IMR-90 (cell line): Measurements from ENCODE around the gene FBXW10B. TPM values are rescaled to one million over a fixed set of nuclear protein-coding genes. Genes with fewer than 3 reads are reported as not detected.
A peak's percentile ranks its signal among the peaks of the same experiment; 100 is the strongest.
"Not testable (repeated sequence)": the region's sequence is repeated elsewhere in the genome, so short reads cannot be mapped to it uniquely, and the experiment has no call there.

Experiments used
- ATAC-seq: fragments of 200-7000 bp; cut with Tn5 transposase; 2 replicates; pipeline ENCODE4 v1.9.1; 2020; ENCODE audit warnings: low read depth, mild to moderate bottlenecking, moderate library complexity
- BruUV-seq: library from RNA; stranded (reverse); fragments of 400-500 nt; replicated peaks from 2 replicates; lab custom pipeline; 2021; lab: Mats Ljungman, UMichigan
- CTCF ChIA-PET: fragments of 300-600 bp; formaldehyde crosslinking; extraction: SDS; loops from one replicate; lab custom pipeline; 2021; ENCODE audit warnings: antibody characterized with exemption; lab: Yijun Ruan, JAX
- POLR2A ChIA-PET: fragments of 300-600 bp; sonication (Branson Sonifier 250); formaldehyde crosslinking; loops from one replicate; lab custom pipeline; 2022; ENCODE audit warnings: antibody characterized with exemption; ENCODE audit not compliant: unreplicated experiment; lab: Charles Lee
- DNase-seq: peaks from one replicate; pipeline ENCODE4 v3.0.0; 2013
- H2AFZ ChIP-seq: replicated peaks from 2 replicates; pipeline ENCODE3; 2013; ENCODE audit warnings: low read length, mild to moderate bottlenecking; ENCODE audit not compliant: poor library complexity
- H2AK5ac ChIP-seq: 2 replicates; pipeline ENCODE4 v1.6.1; 2013; ENCODE audit warnings: low read depth, low read length, inconsistent platforms
- H2AK9ac ChIP-seq: replicated peaks from 2 replicates; pipeline ENCODE3; 2013; ENCODE audit warnings: mild to moderate bottlenecking, low read depth, low read length, moderate library complexity; ENCODE audit not compliant: poor library complexity
- H2BK120ac ChIP-seq: 2 replicates; pipeline ENCODE4 v1.6.1; 2013; ENCODE audit warnings: low read depth, low read length, inconsistent platforms
- H2BK15ac ChIP-seq: 3 replicates; pipeline ENCODE4 v1.6.1; 2013; ENCODE audit warnings: low read depth, low read length, inconsistent platforms
- H2BK20ac ChIP-seq: 2 replicates; pipeline ENCODE4 v1.6.1; 2013; ENCODE audit warnings: low read depth, mild to moderate bottlenecking, inconsistent platforms, low read length, moderate library complexity
- H2BK5ac ChIP-seq: 2 replicates; pipeline ENCODE4 v1.6.1; 2013; ENCODE audit warnings: mild to moderate bottlenecking, low read depth, low read length, inconsistent platforms; ENCODE audit not compliant: poor library complexity, severe bottlenecking
- H3K14ac ChIP-seq: replicated peaks from 2 replicates; pipeline ENCODE4 v1.6.1; 2013; ENCODE audit warnings: low read depth, low read length, inconsistent platforms
- H3K18ac ChIP-seq: 2 replicates; pipeline ENCODE4 v1.6.1; 2013; ENCODE audit warnings: low read depth, low read length, control low read depth
- H3K23ac ChIP-seq: 2 replicates; pipeline ENCODE4 v1.6.1; 2013; ENCODE audit warnings: low read depth, low read length, inconsistent platforms
- H3K27ac ChIP-seq: 2 replicates; pipeline ENCODE4 v1.5.1; 2013; ENCODE audit warnings: mild to moderate bottlenecking, control low read depth, low read length; ENCODE audit not compliant: insufficient read depth
- H3K27me3 ChIP-seq: 2 replicates; pipeline ENCODE4 v1.6.1; 2013; ENCODE audit warnings: low read length; ENCODE audit not compliant: control insufficient read depth, insufficient read depth
- H3K36me3 ChIP-seq: 2 replicates; pipeline ENCODE4 v1.6.1; 2013; ENCODE audit warnings: low read length, mixed read lengths; ENCODE audit not compliant: control insufficient read depth, insufficient read depth
- H3K4ac ChIP-seq: 2 replicates; pipeline ENCODE4 v1.6.1; 2013; ENCODE audit warnings: low read depth, low read length, inconsistent platforms
- H3K4me1 ChIP-seq: 2 replicates; pipeline ENCODE4 v1.6.1; 2013; ENCODE audit warnings: low read length, mixed read lengths; ENCODE audit not compliant: control insufficient read depth, insufficient read depth
- H3K4me2 ChIP-seq: 2 replicates; pipeline ENCODE4 v1.6.1; 2013; ENCODE audit warnings: low read depth, mild to moderate bottlenecking, control low read depth, low read length, moderate library complexity
- H3K4me3 ChIP-seq: 2 replicates; pipeline ENCODE4 v1.5.1; 2013; ENCODE audit warnings: low read depth, mild to moderate bottlenecking, control low read depth, low read length, moderate library complexity; ENCODE audit not compliant: insufficient read depth
- H3K56ac ChIP-seq: 2 replicates; pipeline ENCODE4 v1.6.1; 2013; ENCODE audit warnings: low read length, inconsistent platforms; ENCODE audit not compliant: insufficient read depth; ENCODE audit errors: extremely low read depth
- H3K79me1 ChIP-seq, 2 experiments: 2 replicates each; pipeline ENCODE4 v1.6.1; 2013; ENCODE audit warnings: low read length in 2 of 2, inconsistent platforms in 1 of 2, low read depth in 1 of 2
- H3K9ac ChIP-seq: 2 replicates; pipeline ENCODE4 v1.6.1; 2013; ENCODE audit warnings: low read depth, low read length, control low read depth
- H3K9me1 ChIP-seq: 2 replicates; pipeline ENCODE4 v1.6.1; 2013; ENCODE audit warnings: low read length, inconsistent platforms; ENCODE audit not compliant: insufficient read depth
- H3K9me3 ChIP-seq: 2 replicates; pipeline ENCODE4 v1.6.1; 2013; ENCODE audit warnings: low read length; ENCODE audit not compliant: control insufficient read depth, insufficient read depth
- H4K20me1 ChIP-seq: 2 replicates; pipeline ENCODE4 v1.6.1; 2013; ENCODE audit warnings: low read length, inconsistent platforms; ENCODE audit not compliant: insufficient read depth
- H4K5ac ChIP-seq: 2 replicates; pipeline ENCODE4 v1.6.1; 2013; ENCODE audit warnings: mild to moderate bottlenecking, low read depth, low read length, control low read depth
- H4K8ac ChIP-seq, 2 experiments: 2 replicates each; pipeline ENCODE4 v1.6.1; 2013; ENCODE audit warnings: low read depth in 2 of 2, low read length in 2 of 2, control low read depth in 1 of 2, inconsistent platforms in 1 of 2
- H4K91ac ChIP-seq: 2 replicates; pipeline ENCODE4 v1.6.1; 2013; ENCODE audit warnings: low read depth, low read length, inconsistent platforms; ENCODE audit not compliant: insufficient read depth
- WGBS, 2 experiments: methylation state at CpG; one replicate each; pipeline versions ENCODE4 v1.1.5 to v1.1.7; 2013; ENCODE audit warnings: missing lambda C conversion rate in 2 of 2; ENCODE audit not compliant: insufficient read length in 1 of 2; ENCODE audit errors: extremely low coverage in 2 of 2; 5-methylcytosine and 5-hydroxymethylcytosine counted together
- dilution Hi-C: fragments of 300-500 bp; cut with HindIII; formaldehyde crosslinking; loops from one replicate; pipeline ENCODE4 v1.14.3; 2018; ENCODE audit warnings: low sequenced_read_pairs; ENCODE audit not compliant: unreplicated experiment
- in situ Hi-C: fragments of 300-500 bp; cut with MboI; formaldehyde crosslinking; loops from 3 replicates; pipeline ENCODE4 v1.14.3; 2019; ENCODE audit warnings: low sequenced_read_pairs, inconsistent platforms, mixed read lengths
- intact Hi-C: fragments of 100-400 bp; cut with micrococcal nuclease; formaldehyde crosslinking; loops from 2 replicates; pipeline ENCODE4 v1.10.0; 2022
- polyA plus RNA-seq, 3 experiments: library from polyadenylated mRNA; depleted of rRNA; stranded (reverse); fragments of >200 nt; gene quantifications; 2 replicates each; pipeline ENCODE4 v1.2.3, GENCODE V29; 2012; ENCODE audit warnings: low replicate concordance in 1 of 3
- total RNA-seq: library from RNA; depleted of rRNA; stranded (reverse); fragments of >200 nt; gene quantifications from 2 replicates; pipeline ENCODE4 v1.2.3, GENCODE V29; 2012

FBXW10B gene
- total and polyA plus RNA-seq, 2 of the 4 experiments (the other 2 are of a cell fraction): under 0.01 to 0.43 TPM

DNA sequence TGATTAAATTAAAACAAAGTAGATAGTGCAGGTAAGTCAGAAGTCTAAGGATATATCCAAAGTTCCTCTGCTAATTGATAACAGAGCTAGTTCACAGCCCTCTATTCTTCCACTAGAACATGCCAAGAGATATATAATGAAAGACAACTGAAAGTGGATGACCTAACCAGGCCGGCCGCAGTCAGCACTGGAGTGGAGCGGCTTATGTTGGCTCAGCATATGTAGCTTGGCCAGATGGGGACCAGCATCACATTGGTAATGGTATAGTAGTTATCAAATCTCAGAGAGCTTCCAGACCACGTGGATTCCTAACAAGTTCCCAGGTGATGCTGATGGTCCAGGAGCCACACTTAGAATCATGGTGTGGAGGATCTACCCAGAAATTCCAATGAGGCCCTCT lies 38.0 kb downstream of the FBXW10B start:
- H3K9me3 ChIP-seq, H4K8ac ChIP-seq, H3K4ac ChIP-seq, H4K91ac ChIP-seq, H3K36me3 ChIP-seq, ATAC-seq, DNase-seq, intact Hi-C loops, in situ Hi-C loops, H3K27me3 ChIP-seq, H3K4me2 ChIP-seq, H3K4me1 ChIP-seq, H3K14ac ChIP-seq, H3K56ac ChIP-seq, H4K5ac ChIP-seq, H2BK15ac ChIP-seq, POLR2A ChIA-PET, H4K20me1 ChIP-seq, H3K23ac ChIP-seq, CTCF ChIA-PET, H3K9me1 ChIP-seq, H2BK20ac ChIP-seq, H3K27ac ChIP-seq, H3K4me3 ChIP-seq, H3K79me1 ChIP-seq, H2AK9ac ChIP-seq, H2AFZ ChIP-seq, H3K9ac ChIP-seq, H2BK120ac ChIP-seq, dilution Hi-C loops, H3K18ac ChIP-seq, H2BK5ac ChIP-seq, H2AK5ac ChIP-seq, BruUV-seq: not testable (repeated sequence)
- no CpG with 5 or more reads among the region's 4 CpGs for WGBS, 2 experiments

DNA sequence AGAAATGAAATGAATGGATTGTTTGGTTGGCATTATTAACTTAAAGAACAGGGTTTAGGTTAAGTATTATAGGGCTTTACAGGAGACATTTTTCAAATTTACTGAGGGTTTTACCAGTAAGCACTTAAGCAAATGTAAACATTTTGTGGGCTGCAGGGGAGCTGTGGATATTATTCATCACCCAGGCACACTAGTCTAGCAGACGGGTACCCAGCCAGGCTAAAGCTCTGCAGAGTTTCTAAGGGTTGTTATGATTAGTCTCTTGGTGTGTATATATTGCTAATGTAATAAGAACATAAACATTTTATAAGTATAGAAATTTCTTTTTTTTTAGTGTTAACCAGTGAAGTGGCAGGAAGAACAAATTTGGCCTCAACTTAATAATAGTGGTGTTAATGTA lies 42.7 kb downstream of the FBXW10B start:
- in situ Hi-C loops: not testable (repeated sequence)
- no CpG with 5 or more reads among the region's 1 CpG for WGBS, 2 experiments

More for the DNA sequence above, 42.7 kb downstream of the FBXW10B start:
- H3K56ac ChIP-seq, H2BK120ac ChIP-seq, dilution Hi-C loops, H4K20me1 ChIP-seq, H2BK5ac ChIP-seq, H3K9ac ChIP-seq, H3K4me1 ChIP-seq, H3K27me3 ChIP-seq, H3K23ac ChIP-seq, H2BK20ac ChIP-seq, H2AK5ac ChIP-seq, H3K4me3 ChIP-seq, H2AK9ac ChIP-seq, H3K36me3 ChIP-seq, POLR2A ChIA-PET, H4K5ac ChIP-seq, H4K8ac ChIP-seq, DNase-seq, H2BK15ac ChIP-seq, H3K4ac ChIP-seq, H2AFZ ChIP-seq, H3K9me3 ChIP-seq, intact Hi-C loops, H3K9me1 ChIP-seq, H4K91ac ChIP-seq, H3K27ac ChIP-seq, CTCF ChIA-PET, H3K14ac ChIP-seq, H3K18ac ChIP-seq, BruUV-seq, H3K79me1 ChIP-seq: not testable (repeated sequence)
- peak; percentile 97 for ATAC-seq
- peak overlapping the region; percentile 50; the same call in 1 of the 2 replicates for H3K4me2 ChIP-seq
